GM18951 (cell line): ENCODE results near the gene ECHDC3.

ENCODE experiments used
- POLR2A ChIP-seq: IDR thresholded peaks from 4 replicates; pipeline ENCODE4 v1.6.1; 2011; ENCODE audit warnings: mild to moderate bottlenecking; ENCODE audit not compliant: insufficient read length, insufficient read depth; ENCODE audit errors: extremely low read depth
- in situ Hi-C: fragments of 300-500 bp; cut with MboI; formaldehyde crosslinking; loops from one replicate; pipeline ENCODE4 v1.12.0; 2022; ENCODE audit warnings: low sequenced_read_pairs, mixed read lengths, inconsistent platforms; ENCODE audit not compliant: unreplicated experiment

ECHDC3 gene

GRCh38 chr10:11806706-11807105, 64.5 kb downstream of the ECHDC3 start:
- in situ Hi-C loops, result no loop called here
- no peak for TF ChIP-seq POLR2A

GRCh38 chr10:11808808-11809207, 66.6 kb downstream of the ECHDC3 start:
- in situ Hi-C loops, result no loop called here
- no peak for TF ChIP-seq POLR2A

GRCh38 chr10:11810313-11810766, 68.2 kb downstream of the ECHDC3 start:
- in situ Hi-C loops, result no loop called here
- TF ChIP-seq POLR2A, result no peak

- in situ Hi-C loops, result no loop called here
- no peak for TF ChIP-seq POLR2A
Observed at GRCh38 chr10:11810973-11811372, 68.8 kb downstream of the ECHDC3 start.

- no peak for TF ChIP-seq POLR2A
- in situ Hi-C loops, result no loop called here
Observed at GRCh38 chr10:11813177-11813576, 71.0 kb downstream of the ECHDC3 start.
